H1 (cell line): ENCODE data around the gene AGGF1. TPM values are rescaled to one million over a fixed set of nuclear protein-coding genes. Genes with fewer than 3 reads are reported as not detected.

Source experiments
- CTCF ChIA-PET: fragments of 300-600 bp; sonication (Branson Sonifier 250); formaldehyde crosslinking; loops from one replicate; lab custom pipeline; 2021; ENCODE audit not compliant: partially characterized antibody; lab: Charles Lee
- POLR2A ChIA-PET: fragments of 300-600 bp; sonication (Branson Sonifier 250); formaldehyde crosslinking; loops from one replicate; lab custom pipeline; 2021; ENCODE audit warnings: inconsistent platforms; ENCODE audit not compliant: partially characterized antibody; lab: Charles Lee
- DNase-seq, 2 experiments: peaks; one replicate each; pipeline versions ENCODE4 v3.0.0 to v3.0.0-alpha.2; 2010 to 2022; ENCODE audit warnings: low spot score in 2 of 2, low read depth in 1 of 2, mixed read lengths in 1 of 2
- FAIRE-seq: peaks from 2 replicates; lab custom pipeline; 2011; peaks lifted over from hg19 to GRCh38; lab: Jason Lieb, UNC
- H2AFZ ChIP-seq: 2 replicates; pipeline ENCODE4 v1.8.1; 2012; ENCODE audit warnings: low read length, inconsistent platforms
- H2AK5ac ChIP-seq: 2 replicates; pipeline ENCODE4 v1.6.1; 2013; ENCODE audit warnings: low read depth, low read length
- H2BK120ac ChIP-seq: replicated peaks from 2 replicates; pipeline ENCODE3; 2013; ENCODE audit warnings: low read depth, low read length, inconsistent platforms
- H2BK12ac ChIP-seq: 2 replicates; pipeline ENCODE4 v1.6.1; 2013; ENCODE audit warnings: low read depth, low read length
- H2BK15ac ChIP-seq: 2 replicates; pipeline ENCODE4 v1.6.1; 2013; ENCODE audit warnings: low read length
- H2BK20ac ChIP-seq: 2 replicates; pipeline ENCODE4 v1.6.1; 2013; ENCODE audit warnings: low read length
- H2BK5ac ChIP-seq: 2 replicates; pipeline ENCODE4 v1.6.1; 2013; ENCODE audit warnings: low read depth, low read length
- H3K14ac ChIP-seq: 2 replicates; pipeline ENCODE4 v1.6.1; 2013; ENCODE audit warnings: inconsistent platforms; ENCODE audit not compliant: insufficient read length
- H3K18ac ChIP-seq: 2 replicates; pipeline ENCODE4 v1.6.1; 2013; ENCODE audit warnings: low read length; ENCODE audit errors: extremely low read depth
- H3K23ac ChIP-seq: 2 replicates; pipeline ENCODE4 v1.6.1; 2013; ENCODE audit warnings: inconsistent platforms; ENCODE audit not compliant: insufficient read length
- H3K23me2 ChIP-seq: 2 replicates; pipeline ENCODE4 v1.6.1; 2013; ENCODE audit warnings: low read depth, low read length
- H3K27ac ChIP-seq: 2 replicates; pipeline ENCODE4 v1.6.1; 2011; ENCODE audit warnings: low read depth, low read length, inconsistent platforms
- H3K27me3 ChIP-seq, 4 experiments: replicated peaks in 1 of 4; 1 replicate in 1 of 4; 2 replicates in 3 of 4; pipeline versions ENCODE4 v1.6.1 to v1.8.1; 2011 to 2013; ENCODE audit warnings: low read length in 3 of 4, mild to moderate bottlenecking in 3 of 4, inconsistent platforms in 2 of 4, mixed read lengths in 2 of 4, moderate library complexity in 1 of 4; ENCODE audit not compliant: control insufficient read depth in 3 of 4, insufficient read depth in 3 of 4; ENCODE audit errors: extremely low read depth in 1 of 4
- H3K36me3 ChIP-seq, 4 experiments: 2 replicates each; pipeline versions ENCODE4 v1.6.1 to v1.8.1; 2011 to 2013; ENCODE audit warnings: mild to moderate bottlenecking in 4 of 4, low read length in 3 of 4, moderate library complexity in 2 of 4, control low read depth in 1 of 4, inconsistent platforms in 1 of 4; ENCODE audit not compliant: insufficient read depth in 4 of 4, control insufficient read depth in 2 of 4
- H3K4ac ChIP-seq: replicated peaks from 2 replicates; pipeline ENCODE3; 2013; ENCODE audit warnings: low read length, low read depth, mixed read lengths, inconsistent platforms; ENCODE audit not compliant: insufficient read length
- H3K4me1 ChIP-seq, 4 experiments: replicated peaks in 1 of 4; 1 replicate in 1 of 4; 2 replicates in 3 of 4; pipeline versions ENCODE4 v1.6.1 to v1.8.1; 2011 to 2013; ENCODE audit warnings: low read length in 3 of 4, inconsistent platforms in 2 of 4, mixed read lengths in 1 of 4; ENCODE audit not compliant: insufficient read depth in 4 of 4, control insufficient read depth in 3 of 4
- H3K4me2 ChIP-seq, 2 experiments: 2 replicates each; pipeline versions ENCODE4 v1.6.1 to v1.8.1; 2011 to 2013; ENCODE audit warnings: low read depth in 2 of 2, low read length in 2 of 2, control low read depth in 1 of 2, inconsistent platforms in 1 of 2, mild to moderate bottlenecking in 1 of 2; ENCODE audit not compliant: insufficient read depth in 1 of 2
- H3K4me3 ChIP-seq, 4 experiments: fragments of 200-600, 300-600 bp in 1 of 4; sonication (generic), shearing (Covaris generic), sonication (Bioruptor Twin) in 1 of 4; 2 replicates each; pipeline versions ENCODE4 v1.5.1 to v1.8.1; 2011 to 2016; ENCODE audit warnings: low read length in 4 of 4, low read depth in 3 of 4, control low read depth in 2 of 4, inconsistent platforms in 2 of 4, mild to moderate bottlenecking in 2 of 4, mixed read lengths in 1 of 4, moderate library complexity in 1 of 4; ENCODE audit not compliant: insufficient read depth in 2 of 4; ENCODE audit errors: extremely low read depth in 1 of 4
- H3K56ac ChIP-seq: replicated peaks from 2 replicates; pipeline ENCODE3; 2013; ENCODE audit warnings: low read depth, mild to moderate bottlenecking, mixed read lengths, low read length, inconsistent platforms; ENCODE audit not compliant: insufficient read length
- H3K79me1 ChIP-seq: 2 replicates; pipeline ENCODE4 v1.6.1; 2013; ENCODE audit warnings: low read depth, low read length, control low read depth
- H3K79me2 ChIP-seq, 2 experiments: 2 replicates each; pipeline versions ENCODE4 v1.6.1 to v1.8.1; 2012 to 2013; ENCODE audit warnings: low read length in 2 of 2, mild to moderate bottlenecking in 2 of 2, inconsistent platforms in 1 of 2; ENCODE audit not compliant: insufficient read depth in 2 of 2, control insufficient read depth in 1 of 2
- H3K9ac ChIP-seq, 4 experiments: replicated peaks in 1 of 4; 1 replicate in 1 of 4; 2 replicates in 3 of 4; pipeline versions ENCODE4 v1.6.1 to v1.8.1; 2011 to 2013; ENCODE audit warnings: low read depth in 3 of 4, low read length in 3 of 4, control low read depth in 2 of 4, mild to moderate bottlenecking in 2 of 4, moderate library complexity in 2 of 4, inconsistent platforms in 1 of 4; ENCODE audit errors: extremely low read depth in 1 of 4
- H3K9me3 ChIP-seq, 2 experiments: 2 replicates each; pipeline versions ENCODE4 v1.6.1 to v1.8.1; 2012 to 2013; ENCODE audit warnings: mild to moderate bottlenecking in 2 of 2, moderate library complexity in 2 of 2, control low read depth in 1 of 2, inconsistent platforms in 1 of 2, low read depth in 1 of 2, low read length in 1 of 2, mixed read lengths in 1 of 2; ENCODE audit not compliant: insufficient read depth in 2 of 2
- H4K20me1 ChIP-seq, 2 experiments: replicated peaks in 1 of 2; 2 replicates each; pipeline versions ENCODE3 to v1.8.1; 2011 to 2013; ENCODE audit warnings: inconsistent platforms in 2 of 2, low read length in 2 of 2, mild to moderate bottlenecking in 1 of 2; ENCODE audit not compliant: insufficient read depth in 2 of 2, control insufficient read depth in 1 of 2
- H4K5ac ChIP-seq: 2 replicates; pipeline ENCODE4 v1.6.1; 2013; ENCODE audit warnings: low read length, low read depth, mixed read lengths, inconsistent platforms; ENCODE audit not compliant: insufficient read length
- H4K8ac ChIP-seq: 2 replicates; pipeline ENCODE4 v1.8.0; 2013; ENCODE audit warnings: mild to moderate bottlenecking, moderate library complexity, low read length, inconsistent platforms; ENCODE audit not compliant: insufficient read depth; ENCODE audit errors: extremely low read depth
- H4K91ac ChIP-seq: replicated peaks from 2 replicates; pipeline ENCODE3; 2013; ENCODE audit warnings: low read length, mixed read lengths, inconsistent platforms; ENCODE audit not compliant: insufficient read length
- SP1 ChIP-seq: IDR thresholded peaks from 2 replicates; pipeline ENCODE4 v1.6.1; 2011; ENCODE audit warnings: low read depth, low read length
- SUZ12 ChIP-seq: fragments of 200-600 bp; sonication (generic); IDR thresholded peaks from 2 replicates; pipeline ENCODE4 v1.6.1; 2012; ENCODE audit warnings: mild to moderate bottlenecking, inconsistent platforms, low read length, moderate library complexity, mixed read lengths
- TCF12 ChIP-seq: IDR thresholded peaks from 2 replicates; pipeline ENCODE4 v1.6.1; 2011; ENCODE audit warnings: low read depth, mild to moderate bottlenecking, low read length
- WGBS, 2 experiments: shearing (Covaris generic) in 1 of 2; methylation state at CpG; one replicate each; pipeline versions ENCODE4 v1.1.6 to v1.1.7; 2013 to 2015; ENCODE audit warnings: low lambda C conversion rate in 2 of 2, mixed read lengths in 2 of 2, inconsistent platforms in 1 of 2, low coverage in 1 of 2, missing lambda C conversion rate in 1 of 2; ENCODE audit not compliant: insufficient replicate concordance in 2 of 2, insufficient coverage in 1 of 2, insufficient read length in 1 of 2; ENCODE audit errors: extremely low coverage in 1 of 2, missing lambda C conversion rate in 1 of 2; 5-methylcytosine and 5-hydroxymethylcytosine counted together
- polyA plus RNA-seq, 7 experiments: library from polyadenylated mRNA; depleted of rRNA in 3 of 7; stranded (reverse) in 5 of 7; unstranded in 2 of 7; fragments of >200 nt in 5 of 7; fragments of 200-250 nt in 2 of 7; gene quantifications; 1 replicate in 5 of 7; 2 replicates in 1 of 7; 4 replicates in 1 of 7; pipeline versions ENCODE4 v1.2.1 to v1.2.3, GENCODE V29; 2011 to 2013; ENCODE audit warnings: missing spikeins in 2 of 7, mixed read lengths in 2 of 7
- total RNA-seq: library from RNA; stranded (reverse); fragmentation: NEBNext Ultra II Directional; extraction: Animal tissue kit (Norgen Biotek cat#: 25700); gene quantifications from 2 replicates; pipeline ENCODE4 v1.2.1, GENCODE V29; 2021
- TF ChIP-seq, protein P1 (sequence below): IDR thresholded peaks from 2 replicates; pipeline ENCODE4 v1.6.1; 2012; ENCODE audit warnings: low read length, inconsistent platforms

The AGGF1 gene
- total and polyA plus RNA-seq, 2 of the 8 experiments (the other 6 are each of a cell fraction or from before 2014, with no cell fraction given), result 7.3 to 19.0 TPM

DNA sequence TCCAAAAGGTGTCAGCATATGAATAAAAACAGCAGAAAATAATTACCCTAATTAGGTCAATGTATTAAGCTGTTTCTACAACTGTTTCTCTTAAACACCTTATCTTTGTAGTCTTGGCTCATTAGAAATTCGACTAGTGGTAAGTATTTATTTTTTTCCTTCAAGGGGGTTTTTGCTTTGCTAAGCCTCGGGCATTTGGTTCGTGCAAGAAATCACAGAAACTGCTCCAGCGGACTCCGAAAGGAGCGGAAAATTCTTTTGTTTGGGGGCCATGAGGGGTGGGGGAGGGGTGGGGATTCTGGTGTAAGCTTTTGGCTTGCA lies 56.1 kb downstream of the AGGF1 start:
- no peaks in the 10 kb centered on the region for H3K27me3 ChIP-seq
- H4K91ac ChIP-seq, result no peak overlapping the region
- H3K4ac ChIP-seq, result no peak overlapping the region
- TF ChIP-seq SUZ12 (no peak), SP1 (0 out of 2 replicates have a peak, but pooled peaks have one; percentile 17), TCF12 (0 out of 2 replicates have a peak, but pooled peaks have one; percentile 22)
- TF ChIP-seq, protein P1, sequence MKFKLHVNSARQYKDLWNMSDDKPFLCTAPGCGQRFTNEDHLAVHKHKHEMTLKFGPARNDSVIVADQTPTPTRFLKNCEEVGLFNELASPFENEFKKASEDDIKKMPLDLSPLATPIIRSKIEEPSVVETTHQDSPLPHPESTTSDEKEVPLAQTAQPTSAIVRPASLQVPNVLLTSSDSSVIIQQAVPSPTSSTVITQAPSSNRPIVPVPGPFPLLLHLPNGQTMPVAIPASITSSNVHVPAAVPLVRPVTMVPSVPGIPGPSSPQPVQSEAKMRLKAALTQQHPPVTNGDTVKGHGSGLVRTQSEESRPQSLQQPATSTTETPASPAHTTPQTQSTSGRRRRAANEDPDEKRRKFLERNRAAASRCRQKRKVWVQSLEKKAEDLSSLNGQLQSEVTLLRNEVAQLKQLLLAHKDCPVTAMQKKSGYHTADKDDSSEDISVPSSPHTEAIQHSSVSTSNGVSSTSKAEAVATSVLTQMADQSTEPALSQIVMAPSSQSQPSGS, result 0 out of 2 replicates have a peak, but pooled peaks have one; percentile 1
- H3K4me3 ChIP-seq, result peak overlapping the region; percentile 58 to 87 (median 74); a peak in 6 of 8 replicates
- H3K56ac ChIP-seq, result peak overlapping the region; percentile 96
- H2BK5ac ChIP-seq, result no peak overlapping the region; the same call in 1 of the 2 replicates
- peak overlapping the region; percentile 78 to 85 for H3K4me2 ChIP-seq
- peak overlapping the region; percentile 83 for H4K5ac ChIP-seq
- no peak overlapping the region for H3K18ac ChIP-seq
- H2AK5ac ChIP-seq, result no peak overlapping the region
- H2AFZ ChIP-seq, result peak overlapping the region; percentile 86; the same call in 1 of the 2 replicates
- no peaks in the 10 kb centered on the region for H4K20me1 ChIP-seq
- H3K14ac ChIP-seq, result no peak overlapping the region
- H3K79me1 ChIP-seq, result no peaks in the 10 kb centered on the region
- DNase-seq, result no peak
- peaks cover 6 to 10% (median 8%) of the 10 kb centered on the region in 4 experiments; a peak in 6 of 7 replicates for H3K4me1 ChIP-seq
- peaks cover 0 to 4% of the 10 kb centered on the region in 2 experiments; a peak in 2 of 4 replicates for H3K9me3 ChIP-seq
- ChIA-PET POLR2A (interaction anchor here (0.9 to 5.4 kb wide), 16 partner anchors 9 to 406 kb away, joined by 3 to 76 read pairs (median 8); partner anchors contain the start of genes AGGF1, F2RL1 and WDR41), CTCF (interaction anchor here (0.6 to 1.9 kb wide), 6 partner anchors 9 to 464 kb away, joined by 3 to 15 read pairs (median 4); no protein-coding TSS in a partner anchor)
- H3K23me2 ChIP-seq, result peaks cover 7% of the 10 kb centered on the region
- H2BK20ac ChIP-seq, result no peak overlapping the region
- WGBS, 2 experiments, result 4% methylated on average over 6 of the region's 6 CpGs; no CpG with 5 or more reads in 1 of the 2 experiments
- peaks cover 0 to 7% of the 10 kb centered on the region in 2 experiments; a peak in 1 of 4 replicates for H3K79me2 ChIP-seq
- H2BK12ac ChIP-seq, result peak overlapping the region; percentile 90; the same call in 1 of the 2 replicates
- H4K8ac ChIP-seq, result peak overlapping the region; percentile 98; the same call in 1 of the 2 replicates
- peaks cover 0 to 7% (median 0%) of the 10 kb centered on the region in 4 experiments; a peak in 3 of 8 replicates for H3K36me3 ChIP-seq
- H3K27ac ChIP-seq, result peak overlapping the region; percentile 94
- H2BK120ac ChIP-seq, result no peak overlapping the region
- FAIRE-seq, result no peak
- no peak overlapping the region for H2BK15ac ChIP-seq
- no peak overlapping the region for H3K23ac ChIP-seq
- peak overlapping the region; percentile 91 to 97 (median 92) for H3K9ac ChIP-seq
